ENCODE data around the gene DNAH9.

GRCh38 chr17:11795906-11796305 lies 197.6 kb downstream of the DNAH9 start:
- TF ChIP-seq, protein P1, sequence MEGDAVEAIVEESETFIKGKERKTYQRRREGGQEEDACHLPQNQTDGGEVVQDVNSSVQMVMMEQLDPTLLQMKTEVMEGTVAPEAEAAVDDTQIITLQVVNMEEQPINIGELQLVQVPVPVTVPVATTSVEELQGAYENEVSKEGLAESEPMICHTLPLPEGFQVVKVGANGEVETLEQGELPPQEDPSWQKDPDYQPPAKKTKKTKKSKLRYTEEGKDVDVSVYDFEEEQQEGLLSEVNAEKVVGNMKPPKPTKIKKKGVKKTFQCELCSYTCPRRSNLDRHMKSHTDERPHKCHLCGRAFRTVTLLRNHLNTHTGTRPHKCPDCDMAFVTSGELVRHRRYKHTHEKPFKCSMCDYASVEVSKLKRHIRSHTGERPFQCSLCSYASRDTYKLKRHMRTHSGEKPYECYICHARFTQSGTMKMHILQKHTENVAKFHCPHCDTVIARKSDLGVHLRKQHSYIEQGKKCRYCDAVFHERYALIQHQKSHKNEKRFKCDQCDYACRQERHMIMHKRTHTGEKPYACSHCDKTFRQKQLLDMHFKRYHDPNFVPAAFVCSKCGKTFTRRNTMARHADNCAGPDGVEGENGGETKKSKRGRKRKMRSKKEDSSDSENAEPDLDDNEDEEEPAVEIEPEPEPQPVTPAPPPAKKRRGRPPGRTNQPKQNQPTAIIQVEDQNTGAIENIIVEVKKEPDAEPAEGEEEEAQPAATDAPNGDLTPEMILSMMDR (IDR thresholded peaks at IDR 0.05), result no peak
- TF ChIP-seq POLR2A (IDR thresholded peaks at IDR 0.05) (no peak), POLR2AphosphoS5 (IDR thresholded peaks at IDR 0.05) (no peak)
